HCT116 (cell line): ENCODE data around the gene SLC7A1. TPM values are rescaled to one million over a fixed set of nuclear protein-coding genes. Genes with fewer than 3 reads are reported as not detected.

Source experiments
- ATAC-seq: fragments of 200-7000 bp; cut with Tn5 transposase; 2 replicates; pipeline ENCODE4 v1.9.1; 2020; ENCODE audit warnings: mild to moderate bottlenecking, moderate library complexity
- BruUV-seq: library from RNA; stranded (reverse); fragments of 400-500 nt; replicated peaks from 2 replicates; lab custom pipeline; 2021; lab: Mats Ljungman, UMichigan
- CTCF ChIA-PET: fragments of 300-600 bp; sonication (Branson Sonifier 250); formaldehyde crosslinking; loops from one replicate; lab custom pipeline; 2021; ENCODE audit warnings: antibody characterized with exemption; lab: Charles Lee
- POLR2A ChIA-PET: fragments of 300-600, 350-600 bp; sonication (Branson Sonifier 250); formaldehyde crosslinking; loops from one replicate; lab custom pipeline; 2021; ENCODE audit warnings: antibody characterized with exemption; lab: Charles Lee
- RAD21 ChIA-PET, 2 experiments: fragments of 300-600 bp; sonication (Branson Sonifier 250); formaldehyde crosslinking; loops; one replicate each; lab custom pipeline; 2023; ENCODE audit warnings: low total read pairs in 2 of 2; ENCODE audit not compliant: uncharacterized antibody in 2 of 2, unreplicated experiment in 2 of 2, low non-redundant PET in 1 of 2; lab: Charles Lee
- DNase-seq: peaks from one replicate; pipeline ENCODE4 v3.0.0-alpha.2; 2010; ENCODE audit warnings: low read depth, low spot score
- H2AFZ ChIP-seq: fragments of 200-600 bp; shearing (Covaris generic), sonication (generic); 2 replicates; pipeline ENCODE4 v1.6.1; 2017; ENCODE audit warnings: low read depth, mixed run types, mixed read lengths, antibody characterized with exemption, low read length; ENCODE audit not compliant: poor library complexity, severe bottlenecking
- H3K27ac ChIP-seq: 2 replicates; pipeline ENCODE4 v1.5.1; 2012; ENCODE audit warnings: low read depth, low read length
- H3K27me3 ChIP-seq: fragments of 200-600 bp; sonication (generic); 2 replicates; pipeline ENCODE4 v1.6.1; 2016; ENCODE audit warnings: mixed run types, low read length, mixed read lengths; ENCODE audit not compliant: insufficient read depth
- H3K36me3 ChIP-seq, 2 experiments: fragments of 200-500 bp in 1 of 2; fragments of 200-600 bp in 1 of 2; sonication (Bioruptor generic) in 1 of 2; sonication (generic) in 1 of 2; 2 replicates each; pipeline versions ENCODE4 v1.5.1 to v1.6.1; 2014 to 2016; ENCODE audit warnings: low read length in 2 of 2, inconsistent platforms in 1 of 2, mixed read lengths in 1 of 2, mixed run types in 1 of 2; ENCODE audit not compliant: insufficient read depth in 2 of 2, control insufficient read depth in 1 of 2
- H3K4me1 ChIP-seq, 2 experiments: fragments of 200-600 bp in 1 of 2; sonication (generic) in 1 of 2; 2 replicates each; pipeline versions ENCODE4 v1.5.1 to v1.6.1; 2012 to 2017; ENCODE audit warnings: low read length in 2 of 2, inconsistent platforms in 1 of 2, mild to moderate bottlenecking in 1 of 2, mixed read lengths in 1 of 2, mixed run types in 1 of 2, moderate library complexity in 1 of 2; ENCODE audit not compliant: insufficient read depth in 2 of 2, control insufficient read depth in 1 of 2
- H3K4me2 ChIP-seq: fragments of 200-600 bp; sonication (generic); 2 replicates; pipeline ENCODE4 v1.6.1; 2017; ENCODE audit warnings: mixed run types, low read length, mixed read lengths
- H3K4me3 ChIP-seq, 2 experiments: fragments of 200-600 bp in 1 of 2; sonication (generic) in 1 of 2; replicated peaks in 1 of 2; 2 replicates each; pipeline ENCODE4 v1.5.1; 2011 to 2016; ENCODE audit warnings: low read length in 2 of 2, control low read depth in 1 of 2, low read depth in 1 of 2, mild to moderate bottlenecking in 1 of 2, mixed read lengths in 1 of 2, mixed run types in 1 of 2
- H3K79me2 ChIP-seq: fragments of 200-600 bp; sonication (generic); 2 replicates; pipeline ENCODE4 v1.6.1; 2017; ENCODE audit warnings: mild to moderate bottlenecking, mixed run types, low read length, moderate library complexity, mixed read lengths; ENCODE audit not compliant: insufficient read depth
- H3K9ac ChIP-seq: fragments of 200-600 bp; sonication (generic); 2 replicates; pipeline ENCODE4 v1.6.1; 2016; ENCODE audit warnings: low read length, mixed read lengths
- H3K9me2 ChIP-seq: fragments of 200-600 bp; sonication (generic), shearing (Covaris generic); 2 replicates; pipeline ENCODE4 v1.6.1; 2017; ENCODE audit warnings: mixed run types, mild to moderate bottlenecking, moderate library complexity; ENCODE audit not compliant: insufficient read depth
- H3K9me3 ChIP-seq, 2 experiments: fragments of 200-500 bp in 1 of 2; fragments of 200-600 bp in 1 of 2; sonication (Bioruptor generic) in 1 of 2; sonication (generic) in 1 of 2; 2 replicates each; pipeline ENCODE4 v1.6.1; 2014 to 2017; ENCODE audit warnings: low read length in 2 of 2, mixed read lengths in 2 of 2, inconsistent platforms in 1 of 2, low read depth in 1 of 2, mild to moderate bottlenecking in 1 of 2, mixed run types in 1 of 2, moderate library complexity in 1 of 2; ENCODE audit not compliant: control insufficient read depth in 1 of 2, insufficient read depth in 1 of 2
- H4K20me1 ChIP-seq: fragments of 200-600 bp; sonication (generic), shearing (Covaris generic); 2 replicates; pipeline ENCODE4 v1.6.1; 2017; ENCODE audit warnings: mixed run types, mild to moderate bottlenecking, moderate library complexity; ENCODE audit not compliant: insufficient read depth
- ATF3 ChIP-seq: IDR thresholded peaks from 2 replicates; pipeline ENCODE4 v1.6.1; 2012
- EZH2 ChIP-seq: fragments of 200-600 bp; sonication (generic); IDR thresholded peaks from 2 replicates; pipeline ENCODE4 v1.6.1; 2017; ENCODE audit warnings: antibody characterized with exemption, mixed run types
- FOSL1 ChIP-seq: IDR thresholded peaks from 2 replicates; pipeline ENCODE4 v1.6.1; 2012; ENCODE audit warnings: low read depth
- POLR2A ChIP-seq: IDR thresholded peaks from 2 replicates; pipeline ENCODE4 v1.7.0; 2011; ENCODE audit warnings: borderline replicate concordance; ENCODE audit not compliant: insufficient read depth, insufficient read length; ENCODE audit errors: extremely low read depth
- RAD21 ChIP-seq: IDR thresholded peaks from 2 replicates; pipeline ENCODE4 v1.6.1; 2012; ENCODE audit warnings: low read depth, mild to moderate bottlenecking
- SP1 ChIP-seq: IDR thresholded peaks from 2 replicates; pipeline ENCODE4 v1.6.1; 2012; ENCODE audit warnings: low read depth
- SRF ChIP-seq: IDR thresholded peaks from 2 replicates; pipeline ENCODE4 v1.6.1; 2012; ENCODE audit warnings: low read depth
- TCF7L2 ChIP-seq: IDR thresholded peaks from 2 replicates; pipeline ENCODE4 v1.7.0; 2011; ENCODE audit warnings: borderline replicate concordance, inconsistent platforms; ENCODE audit not compliant: insufficient read depth, insufficient read length; ENCODE audit errors: extremely low read depth
- ZBTB33 ChIP-seq: IDR thresholded peaks from 2 replicates; pipeline ENCODE4 v1.6.1; 2011; ENCODE audit warnings: mild to moderate bottlenecking, low read length, moderate library complexity; ENCODE audit not compliant: insufficient replicate concordance; ENCODE audit errors: extremely low read depth
- intact Hi-C: fragments of 100-400 bp; cut with micrococcal nuclease; formaldehyde crosslinking; loops from 2 replicates; pipeline ENCODE4 v1.10.0; 2022
- total RNA-seq: library from RNA; stranded (reverse); gene quantifications from one replicate; pipeline ENCODE4 v1.2.1, GENCODE V29; 2021; ENCODE audit not compliant: unreplicated experiment
- TF ChIP-seq, protein P1 (sequence below), 3 experiments: fragments of 200-600 bp in 1 of 3; sonication (generic) in 1 of 3; IDR thresholded peaks in 2 of 3; conservative IDR thresholded peaks in 1 of 3; 2 replicates each; pipeline ENCODE4 v1.5.1; 2012 to 2017; ENCODE audit warnings: low read depth in 2 of 3, low read length in 2 of 3, antibody characterized with exemption in 1 of 3, borderline replicate concordance in 1 of 3, control low read depth in 1 of 3, mild to moderate bottlenecking in 1 of 3, mixed read lengths in 1 of 3, mixed run types in 1 of 3, moderate library complexity in 1 of 3; ENCODE audit not compliant: insufficient read depth in 1 of 3

The SLC7A1 gene
- total RNA-seq, 1 experiment from 2014 or later, result 124 TPM

GRCh38 chr13:29524641-29525040 lies 70.8 kb downstream of the SLC7A1 start:
- ChIA-PET RAD21 (no interaction called here), POLR2A (no interaction called here), CTCF (no interaction called here)
- no peak overlapping the region for H3K27ac ChIP-seq
- no peaks in the 10 kb centered on the region for H3K27me3 ChIP-seq
- BruUV-seq, result no TSS peak
- no peaks in the 10 kb centered on the region for H4K20me1 ChIP-seq
- ATAC-seq (no peak), DNase-seq (no peak)
- no peak overlapping the region for H2AFZ ChIP-seq
- H3K4me1 ChIP-seq, result peaks cover 0 to 7% of the 10 kb centered on the region in 2 experiments; a peak in 1 of 4 replicates
- H3K9me3 ChIP-seq, result no peaks in the 10 kb centered on the region
- no peak overlapping the region for H3K4me3 ChIP-seq
- 0 out of 2 replicates have a peak, but pooled peaks cover 4% of the 10 kb centered on the region for H3K79me2 ChIP-seq
- no peak overlapping the region for H3K9ac ChIP-seq
- H3K4me2 ChIP-seq, result no peak overlapping the region
- intact Hi-C loops, result no loop called here
- H3K36me3 ChIP-seq, result peaks cover 16 to 25% of the 10 kb centered on the region in 2 experiments
- no peaks in the 10 kb centered on the region for H3K9me2 ChIP-seq
- no peak for TF ChIP-seq FOSL1
- no peak for TF ChIP-seq ATF3
- TF ChIP-seq POLR2A, result no peak
- no peak for TF ChIP-seq RAD21
- no peak for TF ChIP-seq EZH2
- TF ChIP-seq ZBTB33, result no peak
- TF ChIP-seq TCF7L2, result no peak

DNA sequence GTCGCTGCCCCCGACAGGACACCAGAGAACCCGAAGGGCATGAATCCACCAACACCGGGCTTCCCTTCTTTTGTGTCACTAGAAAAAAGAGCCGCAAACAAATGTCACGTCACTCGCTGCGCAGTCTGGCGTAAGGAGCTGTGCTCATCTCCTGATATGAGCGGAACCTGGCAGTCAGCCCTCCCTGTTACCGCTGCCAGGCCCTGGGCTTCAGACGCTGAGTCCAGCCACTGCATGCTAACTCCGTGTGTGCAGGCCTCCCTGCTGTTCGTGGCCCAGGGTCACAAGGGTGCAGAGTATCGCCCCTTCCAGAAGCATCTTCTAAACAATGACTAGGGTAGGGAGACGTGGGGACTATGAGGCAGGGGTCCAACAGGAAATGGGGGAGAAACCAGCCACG lies 71.3 kb downstream of the SLC7A1 start:
- ChIA-PET CTCF (no interaction called here), POLR2A (no interaction called here), RAD21 (no interaction called here)
- no peak overlapping the region for H3K9ac ChIP-seq
- no peak for DNase-seq
- H4K20me1 ChIP-seq, result no peaks in the 10 kb centered on the region
- peaks cover 16 to 21% of the 10 kb centered on the region in 2 experiments for H3K36me3 ChIP-seq
- no peaks in the 10 kb centered on the region for H3K9me3 ChIP-seq
- peaks cover 4% of the 10 kb centered on the region; the same call in 1 of the 2 replicates for H3K79me2 ChIP-seq
- no peak overlapping the region for H3K27ac ChIP-seq
- peaks cover 0 to 7% of the 10 kb centered on the region in 2 experiments; a peak in 1 of 4 replicates for H3K4me1 ChIP-seq
- BruUV-seq, result no TSS peak
- H3K4me2 ChIP-seq, result no peak overlapping the region
- no peaks in the 10 kb centered on the region for H3K9me2 ChIP-seq
- TF ChIP-seq SP1, result no peak
- TF ChIP-seq, protein P1, sequence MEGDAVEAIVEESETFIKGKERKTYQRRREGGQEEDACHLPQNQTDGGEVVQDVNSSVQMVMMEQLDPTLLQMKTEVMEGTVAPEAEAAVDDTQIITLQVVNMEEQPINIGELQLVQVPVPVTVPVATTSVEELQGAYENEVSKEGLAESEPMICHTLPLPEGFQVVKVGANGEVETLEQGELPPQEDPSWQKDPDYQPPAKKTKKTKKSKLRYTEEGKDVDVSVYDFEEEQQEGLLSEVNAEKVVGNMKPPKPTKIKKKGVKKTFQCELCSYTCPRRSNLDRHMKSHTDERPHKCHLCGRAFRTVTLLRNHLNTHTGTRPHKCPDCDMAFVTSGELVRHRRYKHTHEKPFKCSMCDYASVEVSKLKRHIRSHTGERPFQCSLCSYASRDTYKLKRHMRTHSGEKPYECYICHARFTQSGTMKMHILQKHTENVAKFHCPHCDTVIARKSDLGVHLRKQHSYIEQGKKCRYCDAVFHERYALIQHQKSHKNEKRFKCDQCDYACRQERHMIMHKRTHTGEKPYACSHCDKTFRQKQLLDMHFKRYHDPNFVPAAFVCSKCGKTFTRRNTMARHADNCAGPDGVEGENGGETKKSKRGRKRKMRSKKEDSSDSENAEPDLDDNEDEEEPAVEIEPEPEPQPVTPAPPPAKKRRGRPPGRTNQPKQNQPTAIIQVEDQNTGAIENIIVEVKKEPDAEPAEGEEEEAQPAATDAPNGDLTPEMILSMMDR (IDR thresholded peaks at IDR 0.05 in 2 of 3, conservative IDR thresholded peaks at IDR 0.05 in 1 of 3; ENCODE audit: borderline replicate concordance in 1 of 3, insufficient read depth in 1 of 3, low read depth in 2 of 3, low read length in 2 of 3), result no peak
- no peak for TF ChIP-seq SRF
- TF ChIP-seq, all 23 proteins: peak for 0
- ATAC-seq, result no peak
- no peak overlapping the region for H2AFZ ChIP-seq
- H3K4me3 ChIP-seq, result no peak overlapping the region
- H3K27me3 ChIP-seq, result no peaks in the 10 kb centered on the region
- intact Hi-C loops, result no loop called here
